Epidermal melanocyte (primary cell): ENCODE data around the gene CCDC138.
A peak's percentile ranks its signal among the peaks of the same experiment; 100 is the strongest.
"Not testable (repeated sequence)": the region's sequence is repeated elsewhere in the genome, so short reads cannot be mapped to it uniquely, and the experiment has no call there.

ENCODE experiments used
- DNase-seq: peaks from one replicate; pipeline ENCODE4 v3.0.0; 2011; ENCODE audit warnings: low spot score; ENCODE audit not compliant: insufficient read length

CCDC138 gene

GRCh38 chr2:108786354-108787215, at the start of gene CCDC138:
Gene CCDC138, plus strand, starts transcription at chr2:108786771. Its CDS starts 52 bp downstream, at chr2:108786823.
- peak; percentile 88 for DNase-seq

GRCh38 chr2:108757973-108758372, 28.6 kb upstream of the CCDC138 start:
- not testable (repeated sequence) for DNase-seq

- not testable (repeated sequence) for DNase-seq
Measured at GRCh38 chr2:108762618-108763017, 24.0 kb upstream of the CCDC138 start.

GRCh38 chr2:108766671-108767070, 19.9 kb upstream of the CCDC138 start:
- not testable (repeated sequence) for DNase-seq

- not testable (repeated sequence) for DNase-seq
Measured at GRCh38 chr2:108767859-108768258, 18.7 kb upstream of the CCDC138 start.

GRCh38 chr2:108776475-108776874, 10.1 kb upstream of the CCDC138 start:
- no peak for DNase-seq

- no peak for DNase-seq
Measured at GRCh38 chr2:108778857-108779256, 7.7 kb upstream of the CCDC138 start.

- no peak for DNase-seq
Measured at GRCh38 chr2:108786008-108786353, 590 bp upstream of the CCDC138 start.

- no peak for DNase-seq
Measured at GRCh38 chr2:108787216-108787541, 608 bp downstream of the CCDC138 start.

- no peak for DNase-seq
Measured at GRCh38 chr2:108803045-108803736, 16.6 kb downstream of the CCDC138 start.

GRCh38 chr2:108805032-108805431, 18.5 kb downstream of the CCDC138 start:
- no peak for DNase-seq

- DNase-seq = no peak
Measured at GRCh38 chr2:108805782-108806181, 19.2 kb downstream of the CCDC138 start.

GRCh38 chr2:108806371-108807113, 20.0 kb downstream of the CCDC138 start:
- peak; percentile 38 for DNase-seq

- DNase-seq = no peak
Measured at GRCh38 chr2:108809936-108810335, 23.4 kb downstream of the CCDC138 start.

GRCh38 chr2:108810993-108811957, 24.7 kb downstream of the CCDC138 start:
- DNase-seq = no peak

- DNase-seq = no peak
Measured at GRCh38 chr2:108813732-108814131, 27.2 kb downstream of the CCDC138 start.

GRCh38 chr2:108820482-108820881, 33.9 kb downstream of the CCDC138 start:
- DNase-seq = no peak

- DNase-seq = no peak
Measured at GRCh38 chr2:108823286-108823685, 36.7 kb downstream of the CCDC138 start.

GRCh38 chr2:108824316-108825070, 37.9 kb downstream of the CCDC138 start:
- no peak for DNase-seq

GRCh38 chr2:108825254-108825653, 38.7 kb downstream of the CCDC138 start:
- DNase-seq = no peak
